AG09319 (cell line): ENCODE results near the gene DNAH5.

ENCODE experiments used
- DNase-seq: peaks from one replicate; pipeline ENCODE4 v3.0.0-alpha.2; 2010; ENCODE audit warnings: low read depth; ENCODE audit errors: extremely low read depth
- CTCF ChIP-seq: IDR thresholded peaks from 2 replicates; pipeline ENCODE4 v1.5.1; 2011; ENCODE audit warnings: low read depth, mild to moderate bottlenecking, inconsistent platforms, low read length, moderate library complexity

DNAH5 gene

DNA sequence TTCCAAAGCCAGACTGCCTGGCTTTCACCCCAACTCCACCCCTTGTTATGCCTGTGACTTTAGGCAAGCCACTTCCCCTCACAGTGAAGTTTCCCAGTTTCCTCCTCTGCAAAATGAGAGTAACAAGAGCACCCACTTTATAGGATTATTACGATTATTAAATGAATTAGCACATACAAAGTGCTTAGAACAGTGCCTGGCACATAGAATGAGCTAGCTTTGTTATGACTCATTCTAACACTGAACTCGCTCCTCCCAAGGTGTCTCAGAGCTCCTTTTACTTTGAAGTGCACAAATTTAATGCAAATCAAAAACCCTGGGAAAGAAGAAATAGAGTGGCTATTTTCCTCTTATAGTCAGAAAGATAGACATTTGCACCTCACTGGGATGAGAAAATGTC lies 34.3 kb downstream of the DNAH5 start:
- TF ChIP-seq CTCF: no peak
- DNase-seq: no peak

GRCh38 chr5:13909271-13909670 lies 35.2 kb downstream of the DNAH5 start:
- no peak for DNase-seq
- no peak for TF ChIP-seq CTCF

DNA sequence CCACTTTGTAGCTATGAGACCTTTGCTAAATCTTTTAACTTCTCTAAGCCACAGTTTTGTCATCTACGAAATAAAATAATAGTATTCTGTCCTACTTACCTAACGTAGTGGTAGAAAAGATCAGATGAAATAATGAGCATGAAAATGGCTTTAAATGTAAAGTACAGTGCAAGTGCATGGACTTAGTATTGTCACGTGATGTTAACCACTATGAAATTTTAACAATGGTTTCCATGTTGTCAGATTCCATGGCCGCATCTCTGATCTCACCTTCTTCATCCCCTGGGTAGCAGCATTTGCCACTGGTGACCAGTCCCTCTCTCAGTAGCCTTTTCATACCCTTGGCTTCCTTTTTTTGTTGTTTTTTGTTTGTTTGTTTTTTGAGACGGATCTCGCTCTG lies 45.9 kb downstream of the DNAH5 start:
- no peak for DNase-seq
- no peak for TF ChIP-seq CTCF

DNA sequence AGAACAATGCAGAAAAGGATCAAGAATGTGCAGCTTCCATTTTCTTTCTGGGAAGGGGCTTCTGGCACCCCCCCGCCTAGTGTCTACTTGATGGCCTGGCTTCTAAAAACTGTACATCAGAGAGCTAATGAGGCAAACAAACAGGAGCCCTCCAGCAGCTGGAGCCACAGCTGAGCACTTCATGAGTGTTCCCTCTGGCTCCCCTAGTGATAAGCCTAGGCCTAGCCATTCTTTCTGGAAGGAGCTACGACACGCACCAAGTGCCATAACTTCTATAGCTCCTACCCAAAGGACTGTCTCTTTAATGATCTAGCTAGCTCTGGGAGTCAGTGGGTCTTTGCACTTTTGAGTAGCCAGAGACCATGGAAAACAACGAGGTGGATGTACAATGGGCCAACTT lies 66.1 kb downstream of the DNAH5 start:
- TF ChIP-seq CTCF: no peak
- DNase-seq: no peak

- TF ChIP-seq CTCF: no peak
- DNase-seq: peak; percentile 3
Observed at GRCh38 chr5:13866792-13867191, 77.7 kb downstream of the DNAH5 start.

DNA sequence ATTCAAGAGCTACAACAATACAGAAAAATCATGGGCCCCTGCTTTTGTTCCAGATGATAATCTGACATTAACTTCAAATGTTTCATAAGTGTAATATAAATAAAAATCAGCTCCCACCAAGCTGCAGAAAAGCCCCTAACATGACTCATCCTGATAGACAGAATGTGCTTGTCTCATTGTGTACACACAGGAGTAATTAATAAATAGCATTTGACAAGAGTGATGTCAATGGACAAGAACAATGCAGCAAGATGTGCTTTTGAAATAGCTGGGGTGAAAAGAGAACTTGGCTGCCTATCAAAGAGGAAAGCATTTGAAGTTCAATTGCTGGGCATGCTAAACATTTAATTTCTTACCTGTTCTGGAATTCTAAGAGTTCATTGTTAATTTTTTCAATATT lies 79.2 kb downstream of the DNAH5 start:
- no peak for DNase-seq
- no peak for TF ChIP-seq CTCF

DNA sequence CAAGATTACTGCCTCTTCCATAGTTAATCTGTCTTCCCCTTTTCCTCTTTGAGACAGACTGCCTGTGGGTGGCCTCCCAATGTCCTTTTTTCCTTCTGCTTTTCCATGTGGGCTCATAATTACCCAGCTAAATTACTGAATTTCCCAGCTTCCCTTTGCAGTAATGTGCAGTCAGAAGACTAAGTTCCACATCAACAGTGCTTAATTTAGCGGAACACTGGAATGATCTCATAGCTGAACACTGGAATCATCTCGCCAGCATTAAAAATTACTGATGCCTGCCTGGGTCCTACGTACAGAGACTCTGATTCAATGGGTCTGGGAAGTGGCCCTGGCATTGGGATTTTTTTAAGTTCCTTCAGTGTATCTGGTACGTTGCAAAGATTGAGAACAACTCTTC lies 84.3 kb downstream of the DNAH5 start:
- TF ChIP-seq CTCF: no peak
- DNase-seq: no peak
